CD4-positive, alpha-beta T cell treated with Interleukin-4 for 1 hour (primary cell): ENCODE data around the gene ABHD2.
"Not testable (repeated sequence)": the region's sequence is repeated elsewhere in the genome, so short reads cannot be mapped to it uniquely, and the experiment has no call there.

ENCODE experiments used
- DNase-seq, 2 donors: peaks; one replicate each; pipeline ENCODE4 v3.0.0-alpha.2; 2020 to 2022

Gene ABHD2

GRCh38 chr15:89230277-89230676 lies 142.0 kb downstream of the ABHD2 start:
- DNase-seq: no peak

DNA sequence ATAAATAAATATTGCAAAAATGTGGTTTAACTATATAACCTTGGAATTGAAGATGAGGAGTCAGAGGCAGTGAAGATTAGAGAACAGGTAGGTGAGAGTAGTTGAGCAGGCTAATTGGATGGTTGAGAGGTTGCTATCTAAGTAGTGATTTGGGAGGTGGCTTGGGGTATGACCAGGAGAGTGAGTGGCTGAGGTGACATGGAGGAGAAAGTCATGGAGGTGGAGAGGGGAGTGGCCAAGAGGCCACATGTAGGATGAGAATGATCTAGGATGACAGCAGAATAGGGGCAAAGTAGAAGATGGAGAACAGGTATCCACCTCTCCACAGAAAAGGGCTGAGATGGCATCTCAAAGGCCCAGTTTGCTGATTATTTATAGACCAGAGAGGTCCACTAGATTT lies 143.6 kb downstream of the ABHD2 start:
- DNase-seq: no peak

GRCh38 chr15:89239883-89240810 lies 151.9 kb downstream of the ABHD2 start:
- not testable (repeated sequence) for DNase-seq

GRCh38 chr15:89243046-89243690 lies 154.9 kb downstream of the ABHD2 start:
- DNase-seq: no peak

- peak; percentile 95 to 96 for DNase-seq
Observed at GRCh38 chr15:89243691-89244573, 155.7 kb downstream of the ABHD2 start, which contains the start of gene FANCI. Gene FANCI (plus strand): TSS chr15:89243979. CDS start chr15:89247648, 3,669 bp downstream.

DNA sequence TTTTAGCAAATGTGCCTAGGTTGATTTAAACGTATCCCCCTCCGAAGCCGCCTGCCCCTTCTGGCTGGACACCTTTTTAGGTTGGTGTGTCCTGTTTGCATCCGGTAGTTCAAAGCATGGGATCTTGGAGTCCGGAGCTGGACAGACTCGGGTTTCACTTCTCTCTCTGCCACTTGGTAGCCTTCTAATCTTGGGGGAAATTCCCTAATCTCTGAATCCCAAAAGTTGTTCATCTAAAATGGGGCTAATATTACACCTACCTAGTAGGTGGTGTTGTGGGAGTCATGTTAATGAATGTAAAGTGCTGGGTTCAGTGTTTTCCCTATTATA lies 156.3 kb downstream of the ABHD2 start:
- peak in 1 of 2 donors; percentile 14 for DNase-seq

DNA sequence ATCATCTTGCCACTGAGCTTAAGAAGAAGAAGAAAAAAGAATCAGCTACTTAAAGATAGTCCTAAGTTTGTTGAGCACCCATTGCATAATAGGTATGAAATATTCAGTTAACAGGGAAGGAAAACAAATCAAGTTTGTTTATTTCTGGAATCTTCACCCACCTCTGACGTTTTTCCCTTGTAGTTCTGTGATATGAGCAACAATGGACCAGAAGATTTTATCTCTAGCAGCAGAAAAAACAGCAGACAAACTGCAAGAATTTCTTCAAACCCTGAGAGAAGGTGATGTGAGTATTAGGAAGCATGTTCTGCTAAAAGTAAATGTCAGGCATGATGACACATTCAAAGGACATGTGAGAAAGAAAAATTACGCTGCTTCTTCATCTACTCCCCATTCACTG lies 159.2 kb downstream of the ABHD2 start:
- no peak for DNase-seq

DNA sequence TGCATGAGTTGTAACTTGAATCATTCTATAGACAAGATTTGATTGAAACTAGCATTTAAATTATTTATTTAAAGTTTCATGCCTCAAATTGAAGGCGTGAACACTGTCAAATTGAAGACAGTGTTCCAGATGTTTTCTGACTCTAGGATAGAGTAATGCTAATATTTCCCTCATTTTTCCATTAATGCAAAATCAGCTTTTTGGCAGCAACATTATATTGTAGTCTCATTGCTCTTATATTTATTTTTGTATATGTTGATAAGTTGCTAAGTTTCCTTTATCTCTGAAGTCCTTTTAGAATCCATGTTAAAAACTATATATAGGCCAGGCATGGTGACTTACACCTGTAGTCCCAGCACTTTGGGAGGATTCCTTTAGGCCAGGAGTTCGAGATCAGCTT lies 160.3 kb downstream of the ABHD2 start:
- DNase-seq: no peak

GRCh38 chr15:89250142-89250541 lies 161.9 kb downstream of the ABHD2 start:
- not testable (repeated sequence) for DNase-seq
